ENCODE results near the gene ABCC8. TPM values are rescaled to one million over a fixed set of nuclear protein-coding genes. Genes with fewer than 3 reads are reported as not detected.

The ABCC8 gene
- total RNA-seq, 1 experiment from 2014 or later: 7.3 TPM

DNA sequence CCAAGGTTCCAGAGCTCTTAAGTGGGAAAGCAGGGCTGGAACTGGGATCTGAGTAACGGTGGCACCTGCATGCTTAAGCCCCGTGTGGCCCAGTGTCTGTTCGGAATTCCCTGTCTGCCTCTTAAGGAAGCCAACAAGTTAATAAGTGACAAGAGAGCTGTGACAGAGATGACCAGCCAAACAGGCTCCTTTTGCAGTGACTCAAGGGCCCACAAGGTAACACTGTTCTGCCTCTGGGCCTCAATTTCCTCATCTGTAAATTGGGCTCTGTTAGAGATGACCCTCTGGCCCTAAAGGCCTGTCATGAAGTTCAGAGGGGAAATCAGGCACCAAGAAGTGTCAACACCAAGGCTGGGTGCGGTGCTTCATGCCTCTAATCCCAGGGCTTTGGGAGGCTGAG is 48.9 kb upstream of the ABCC8 start:
- Mint-ChIP-seq H3K27ac (no peak overlapping the region), H3K4me1 (peaks cover 7% of the 10 kb centered on the region; the same call in 1 of the 2 replicates), H3K4me3 (no peak overlapping the region), H3K9me3 (no peaks in the 10 kb centered on the region), H3K36me3 (no peaks in the 10 kb centered on the region; the same call in 1 of the 2 replicates), H3K27me3 (ENCODE audit: low read depth) (no peaks in the 10 kb centered on the region; the same call in 1 of the 2 replicates)
- DNase-seq (ENCODE audit: low spot score) (no peak), ATAC-seq (no peak)
- TF ChIP-seq ZNF423 (CRISPR knock-in tag; IDR thresholded peaks at IDR 0.05) (no peak), GRHL2 (CRISPR knock-in tag; IDR thresholded peaks at IDR 0.05; ENCODE audit: insufficient replicate concordance, severe bottlenecking) (no peak), TCF7 (CRISPR knock-in tag; IDR thresholded peaks at IDR 0.05; ENCODE audit: low read depth) (no peak), KAT7 (CRISPR knock-in tag; IDR thresholded peaks at IDR 0.05; ENCODE audit: borderline replicate concordance) (no peak)
- TF ChIP-seq, protein P1, sequence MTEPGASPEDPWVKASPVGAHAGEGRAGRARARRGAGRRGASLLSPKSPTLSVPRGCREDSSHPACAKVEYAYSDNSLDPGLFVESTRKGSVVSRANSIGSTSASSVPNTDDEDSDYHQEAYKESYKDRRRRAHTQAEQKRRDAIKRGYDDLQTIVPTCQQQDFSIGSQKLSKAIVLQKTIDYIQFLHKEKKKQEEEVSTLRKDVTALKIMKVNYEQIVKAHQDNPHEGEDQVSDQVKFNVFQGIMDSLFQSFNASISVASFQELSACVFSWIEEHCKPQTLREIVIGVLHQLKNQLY (CRISPR knock-in tag; IDR thresholded peaks at IDR 0.05): no peak
- TF ChIP-seq, protein P2, sequence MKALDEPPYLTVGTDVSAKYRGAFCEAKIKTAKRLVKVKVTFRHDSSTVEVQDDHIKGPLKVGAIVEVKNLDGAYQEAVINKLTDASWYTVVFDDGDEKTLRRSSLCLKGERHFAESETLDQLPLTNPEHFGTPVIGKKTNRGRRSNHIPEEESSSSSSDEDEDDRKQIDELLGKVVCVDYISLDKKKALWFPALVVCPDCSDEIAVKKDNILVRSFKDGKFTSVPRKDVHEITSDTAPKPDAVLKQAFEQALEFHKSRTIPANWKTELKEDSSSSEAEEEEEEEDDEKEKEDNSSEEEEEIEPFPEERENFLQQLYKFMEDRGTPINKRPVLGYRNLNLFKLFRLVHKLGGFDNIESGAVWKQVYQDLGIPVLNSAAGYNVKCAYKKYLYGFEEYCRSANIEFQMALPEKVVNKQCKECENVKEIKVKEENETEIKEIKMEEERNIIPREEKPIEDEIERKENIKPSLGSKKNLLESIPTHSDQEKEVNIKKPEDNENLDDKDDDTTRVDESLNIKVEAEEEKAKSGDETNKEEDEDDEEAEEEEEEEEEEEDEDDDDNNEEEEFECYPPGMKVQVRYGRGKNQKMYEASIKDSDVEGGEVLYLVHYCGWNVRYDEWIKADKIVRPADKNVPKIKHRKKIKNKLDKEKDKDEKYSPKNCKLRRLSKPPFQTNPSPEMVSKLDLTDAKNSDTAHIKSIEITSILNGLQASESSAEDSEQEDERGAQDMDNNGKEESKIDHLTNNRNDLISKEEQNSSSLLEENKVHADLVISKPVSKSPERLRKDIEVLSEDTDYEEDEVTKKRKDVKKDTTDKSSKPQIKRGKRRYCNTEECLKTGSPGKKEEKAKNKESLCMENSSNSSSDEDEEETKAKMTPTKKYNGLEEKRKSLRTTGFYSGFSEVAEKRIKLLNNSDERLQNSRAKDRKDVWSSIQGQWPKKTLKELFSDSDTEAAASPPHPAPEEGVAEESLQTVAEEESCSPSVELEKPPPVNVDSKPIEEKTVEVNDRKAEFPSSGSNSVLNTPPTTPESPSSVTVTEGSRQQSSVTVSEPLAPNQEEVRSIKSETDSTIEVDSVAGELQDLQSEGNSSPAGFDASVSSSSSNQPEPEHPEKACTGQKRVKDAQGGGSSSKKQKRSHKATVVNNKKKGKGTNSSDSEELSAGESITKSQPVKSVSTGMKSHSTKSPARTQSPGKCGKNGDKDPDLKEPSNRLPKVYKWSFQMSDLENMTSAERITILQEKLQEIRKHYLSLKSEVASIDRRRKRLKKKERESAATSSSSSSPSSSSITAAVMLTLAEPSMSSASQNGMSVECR (CRISPR knock-in tag; IDR thresholded peaks at IDR 0.05; ENCODE audit: borderline replicate concordance): no peak
- ChIA-PET CTCF (interaction anchor here (9.3 kb wide), 1 partner anchor 142 kb away, joined by 203 read pairs; no protein-coding TSS in a partner anchor), POLR2A (no interaction called here)

DNA sequence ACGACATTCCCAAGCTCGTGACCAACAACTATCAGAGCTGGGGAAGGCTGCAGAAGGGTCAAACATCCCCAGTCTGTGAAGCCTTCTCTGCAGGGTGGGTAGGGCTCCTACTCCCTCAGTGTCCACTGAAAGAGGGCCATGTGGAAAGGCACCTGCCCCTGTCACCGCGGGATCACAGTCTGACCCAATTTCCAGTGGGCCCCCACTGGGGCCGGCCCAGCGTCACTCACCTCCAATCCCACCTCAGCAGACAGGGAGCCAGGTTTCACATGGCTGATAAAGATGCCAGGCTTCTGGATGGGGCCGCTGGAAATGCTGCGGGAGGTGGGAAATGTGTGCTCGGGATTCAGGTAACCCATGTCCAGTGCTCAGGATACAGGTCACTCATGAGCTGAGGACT is 47.6 kb upstream of the ABCC8 start:
- ATAC-seq: no peak
- Mint-ChIP-seq H3K36me3 (peaks cover 3% of the 10 kb centered on the region), H3K4me1 (peaks cover 12% of the 10 kb centered on the region), H3K27me3 (ENCODE audit: low read depth) (no peaks in the 10 kb centered on the region; the same call in 1 of the 2 replicates), H3K27ac (no peak overlapping the region), H3K9me3 (no peaks in the 10 kb centered on the region), H3K4me3 (no peak overlapping the region)
- ChIA-PET CTCF (interaction anchor here (0.9 to 9.3 kb wide), 3 partner anchors 23 to 141 kb away, joined by 3 to 203 read pairs (median 4); partner anchors contain the start of genes KCNJ11 and OTOG), POLR2A (no interaction called here)
- DNase-seq (ENCODE audit: low spot score): no peak
- TF ChIP-seq NFE2L1 (CRISPR knock-in tag; IDR thresholded peaks at IDR 0.05) (no peak), CBFB (CRISPR knock-in tag; IDR thresholded peaks at IDR 0.05; ENCODE audit: low read depth) (no peak), ZNF232 (CRISPR knock-in tag; IDR thresholded peaks at IDR 0.05) (no peak), KAT7 (CRISPR knock-in tag; IDR thresholded peaks at IDR 0.05; ENCODE audit: borderline replicate concordance) (no peak), SMAD4 (CRISPR knock-in tag; IDR thresholded peaks at IDR 0.05) (no peak), PRRX2 (CRISPR knock-in tag; IDR thresholded peaks at IDR 0.05) (no peak), FOXP1 (CRISPR knock-in tag; IDR thresholded peaks at IDR 0.05; ENCODE audit: borderline replicate concordance) (no peak), SOX15 (CRISPR knock-in tag; IDR thresholded peaks at IDR 0.05) (no peak), ZBTB21 (CRISPR knock-in tag; IDR thresholded peaks at IDR 0.05; ENCODE audit: borderline replicate concordance) (no peak)
- TF ChIP-seq, protein P2 (CRISPR knock-in tag; IDR thresholded peaks at IDR 0.05; ENCODE audit: borderline replicate concordance): no peak
- TF ChIP-seq, protein P3, sequence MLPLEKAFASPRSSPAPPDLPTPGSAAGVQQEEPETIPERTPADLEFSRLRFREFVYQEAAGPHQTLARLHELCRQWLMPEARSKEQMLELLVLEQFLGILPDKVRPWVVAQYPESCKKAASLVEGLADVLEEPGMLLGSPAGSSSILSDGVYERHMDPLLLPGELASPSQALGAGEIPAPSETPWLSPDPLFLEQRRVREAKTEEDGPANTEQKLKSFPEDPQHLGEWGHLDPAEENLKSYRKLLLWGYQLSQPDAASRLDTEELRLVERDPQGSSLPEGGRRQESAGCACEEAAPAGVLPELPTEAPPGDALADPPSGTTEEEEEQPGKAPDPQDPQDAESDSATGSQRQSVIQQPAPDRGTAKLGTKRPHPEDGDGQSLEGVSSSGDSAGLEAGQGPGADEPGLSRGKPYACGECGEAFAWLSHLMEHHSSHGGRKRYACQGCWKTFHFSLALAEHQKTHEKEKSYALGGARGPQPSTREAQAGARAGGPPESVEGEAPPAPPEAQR (CRISPR knock-in tag; IDR thresholded peaks at IDR 0.05): no peak
- TF ChIP-seq, protein P4, sequence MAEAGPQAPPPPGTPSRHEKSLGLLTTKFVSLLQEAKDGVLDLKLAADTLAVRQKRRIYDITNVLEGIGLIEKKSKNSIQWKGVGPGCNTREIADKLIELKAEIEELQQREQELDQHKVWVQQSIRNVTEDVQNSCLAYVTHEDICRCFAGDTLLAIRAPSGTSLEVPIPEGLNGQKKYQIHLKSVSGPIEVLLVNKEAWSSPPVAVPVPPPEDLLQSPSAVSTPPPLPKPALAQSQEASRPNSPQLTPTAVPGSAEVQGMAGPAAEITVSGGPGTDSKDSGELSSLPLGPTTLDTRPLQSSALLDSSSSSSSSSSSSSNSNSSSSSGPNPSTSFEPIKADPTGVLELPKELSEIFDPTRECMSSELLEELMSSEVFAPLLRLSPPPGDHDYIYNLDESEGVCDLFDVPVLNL (CRISPR knock-in tag; IDR thresholded peaks at IDR 0.05; ENCODE audit: borderline replicate concordance, low read depth): no peak
- TF ChIP-seq, protein P5, sequence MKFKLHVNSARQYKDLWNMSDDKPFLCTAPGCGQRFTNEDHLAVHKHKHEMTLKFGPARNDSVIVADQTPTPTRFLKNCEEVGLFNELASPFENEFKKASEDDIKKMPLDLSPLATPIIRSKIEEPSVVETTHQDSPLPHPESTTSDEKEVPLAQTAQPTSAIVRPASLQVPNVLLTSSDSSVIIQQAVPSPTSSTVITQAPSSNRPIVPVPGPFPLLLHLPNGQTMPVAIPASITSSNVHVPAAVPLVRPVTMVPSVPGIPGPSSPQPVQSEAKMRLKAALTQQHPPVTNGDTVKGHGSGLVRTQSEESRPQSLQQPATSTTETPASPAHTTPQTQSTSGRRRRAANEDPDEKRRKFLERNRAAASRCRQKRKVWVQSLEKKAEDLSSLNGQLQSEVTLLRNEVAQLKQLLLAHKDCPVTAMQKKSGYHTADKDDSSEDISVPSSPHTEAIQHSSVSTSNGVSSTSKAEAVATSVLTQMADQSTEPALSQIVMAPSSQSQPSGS (CRISPR knock-in tag; IDR thresholded peaks at IDR 0.05; ENCODE audit: borderline replicate concordance, low read depth): no peak
- TF ChIP-seq, protein P6, sequence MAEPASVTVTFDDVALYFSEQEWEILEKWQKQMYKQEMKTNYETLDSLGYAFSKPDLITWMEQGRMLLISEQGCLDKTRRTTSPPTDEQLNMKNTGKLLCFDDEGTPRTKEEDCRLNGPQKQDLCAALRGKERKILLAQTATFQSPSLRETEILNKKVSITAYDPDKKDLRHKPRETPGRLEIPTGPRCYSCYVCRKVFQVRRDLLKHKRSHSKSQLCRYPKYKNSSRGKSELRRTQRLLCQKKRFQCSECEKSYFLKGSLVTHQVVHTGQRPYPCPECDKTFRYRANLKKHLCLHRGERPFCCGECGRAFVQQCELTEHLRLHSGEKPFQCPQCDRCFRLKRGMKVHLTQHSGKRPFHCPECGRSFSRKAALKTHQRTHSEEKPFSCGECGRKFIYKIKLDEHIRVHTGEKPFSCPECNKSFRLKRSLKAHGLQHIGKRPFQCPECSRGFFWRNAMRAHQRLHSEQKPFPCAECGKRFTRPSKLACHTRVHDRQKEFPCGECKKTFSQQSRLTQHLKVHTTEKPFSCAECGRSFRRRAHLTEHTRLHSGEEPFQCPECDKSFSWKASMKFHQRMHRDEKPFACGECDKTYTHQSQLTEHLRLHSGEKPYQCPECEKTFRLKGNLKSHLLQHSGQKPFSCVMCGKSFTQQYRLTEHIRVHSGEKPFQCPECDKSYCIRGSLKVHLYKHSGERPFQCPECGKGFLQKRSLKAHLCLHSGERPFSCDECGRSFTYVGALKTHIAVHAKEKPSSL (CRISPR knock-in tag; conservative IDR thresholded peaks at IDR 0.05): no peak

All from WTC11 (cell line).